GM06990 (cell line): ENCODE measurements around the gene MMP11.
A peak's percentile ranks its signal among the peaks of the same experiment; 100 is the strongest.

Source experiments
- DNase-seq: peaks from one replicate; pipeline ENCODE4 v3.0.0-alpha.2; 2011; ENCODE audit not compliant: insufficient read length; ENCODE audit errors: extremely low read depth
- H3K27me3 ChIP-seq: replicated peaks from 2 replicates; pipeline ENCODE4 v1.6.0; 2011; ENCODE audit warnings: low read length; ENCODE audit not compliant: control insufficient read depth, insufficient read depth
- H3K36me3 ChIP-seq: 2 replicates; pipeline ENCODE4 v1.5.1; 2011; ENCODE audit warnings: low read length; ENCODE audit not compliant: control insufficient read depth, insufficient read depth
- H3K4me3 ChIP-seq: replicated peaks from 2 replicates; pipeline ENCODE4 v1.5.1; 2011; ENCODE audit warnings: low read depth, mild to moderate bottlenecking, control low read depth, low read length
- CTCF ChIP-seq: IDR thresholded peaks from 2 replicates; pipeline ENCODE4 v1.5.1; 2011; ENCODE audit warnings: low read length, control low read depth, mild to moderate bottlenecking, inconsistent platforms; ENCODE audit not compliant: insufficient read depth, poor library complexity, severe bottlenecking

MMP11 gene

GRCh38 chr22:23767303-23767672 is 5.4 kb upstream of the MMP11 start:
- TF ChIP-seq CTCF: no peak
- no peak for DNase-seq
- peak overlapping the region; percentile 89 for H3K4me3 ChIP-seq

GRCh38 chr22:23767673-23768548 is 4.7 kb upstream of the MMP11 start, which contains the start of gene CHCHD10:
TSS of gene CHCHD10 (minus strand) at chr22:23767972. CDS start at chr22:23767874, 98 bp downstream.
- no peaks in the 10 kb centered on the region for H3K27me3 ChIP-seq
- peak within 1 kb of the TSS; percentile 89 for H3K4me3 ChIP-seq
- peak; percentile 89 for DNase-seq
- peaks cover 10% of the 10 kb centered on the region for H3K36me3 ChIP-seq
- peak; percentile 70 for TF ChIP-seq CTCF

More at GRCh38 chr22:23767303-23767672, 5.4 kb upstream of the MMP11 start:
- H3K36me3 ChIP-seq: peaks cover 10% of the 10 kb centered on the region
- no peaks in the 10 kb centered on the region for H3K27me3 ChIP-seq

- TF ChIP-seq CTCF: no peak
- DNase-seq: no peak
- no peak overlapping the region for H3K4me3 ChIP-seq
These were observed 3.2 kb upstream of the MMP11 start for GRCh38 chr22:23769321-23769965.

GRCh38 chr22:23772315-23772648 is 367 bp upstream of the MMP11 start:
- DNase-seq: no peak
- TF ChIP-seq CTCF: no peak

More at GRCh38 chr22:23769321-23769965, 3.2 kb upstream of the MMP11 start:
- Histone ChIP-seq H3K27me3 (no peaks in the 10 kb centered on the region; the same call in 1 of the 2 replicates), H3K36me3 (peaks cover 8% of the 10 kb centered on the region)

GRCh38 chr22:23773483-23774113 is 949 bp downstream of the MMP11 start:
- no peak for TF ChIP-seq CTCF
- Histone ChIP-seq H3K36me3 (no peaks in the 10 kb centered on the region), H3K4me3 (no peak overlapping the region), H3K27me3 (no peaks in the 10 kb centered on the region; the same call in 1 of the 2 replicates)
- no peak for DNase-seq

More at GRCh38 chr22:23772315-23772648, 367 bp upstream of the MMP11 start:
- Histone ChIP-seq H3K4me3 (peak overlapping the region; percentile 48), H3K36me3 (no peaks in the 10 kb centered on the region), H3K27me3 (no peaks in the 10 kb centered on the region; the same call in 1 of the 2 replicates)
